Stimulated activated CD8-positive, alpha-beta memory T cell treated with anti-CD3 and anti-CD28 coated beads, Interleukin-4, amount 100 ng/mL, for 24 hours (primary cell): ENCODE data around the gene PPM1L.

Experiments
- DNase-seq: peaks from one replicate; pipeline ENCODE4 v3.0.0-alpha.2; 2020; ENCODE audit warnings: low read depth

PPM1L gene

DNA sequence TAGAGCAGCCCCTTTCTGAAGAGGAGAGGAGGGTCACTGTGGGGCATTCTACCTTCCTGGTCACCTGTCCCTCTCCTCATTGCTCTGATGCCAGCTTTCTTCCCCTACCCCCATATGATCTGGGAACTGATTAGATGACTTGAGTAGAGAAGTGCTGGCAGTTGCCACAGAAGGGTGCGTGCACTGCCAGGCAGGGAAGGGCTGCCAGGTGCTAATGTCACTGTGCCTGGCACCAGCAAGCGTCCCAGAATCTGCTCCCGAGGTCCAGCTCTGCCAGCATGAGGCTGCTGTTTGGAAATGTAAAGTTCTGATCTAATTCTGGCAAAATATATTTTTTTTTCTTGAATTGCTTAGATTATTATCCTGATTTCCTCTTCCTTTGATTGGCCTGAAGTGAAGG, 52.8 kb downstream of the PPM1L start:
- DNase-seq, result no peak

DNA sequence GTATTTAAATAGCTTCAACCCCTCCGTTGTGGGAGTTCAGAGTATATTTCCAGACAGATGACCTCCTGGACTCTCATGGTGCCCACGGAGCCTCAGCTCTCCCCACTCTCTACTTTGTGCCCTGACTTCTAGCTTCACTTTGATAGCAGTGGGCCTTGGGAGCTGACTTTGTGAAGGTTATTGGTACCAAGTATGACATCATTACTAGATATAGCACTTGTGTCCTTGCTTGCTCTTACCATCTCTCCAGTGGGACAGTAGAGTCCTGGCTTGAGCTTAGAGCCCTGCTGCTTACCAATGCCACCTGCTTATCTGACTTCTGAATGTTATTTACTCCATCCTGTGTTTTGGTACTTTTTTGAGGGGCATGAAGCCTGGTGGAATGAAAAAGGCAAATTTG, 53.4 kb downstream of the PPM1L start:
- no peak for DNase-seq

DNA sequence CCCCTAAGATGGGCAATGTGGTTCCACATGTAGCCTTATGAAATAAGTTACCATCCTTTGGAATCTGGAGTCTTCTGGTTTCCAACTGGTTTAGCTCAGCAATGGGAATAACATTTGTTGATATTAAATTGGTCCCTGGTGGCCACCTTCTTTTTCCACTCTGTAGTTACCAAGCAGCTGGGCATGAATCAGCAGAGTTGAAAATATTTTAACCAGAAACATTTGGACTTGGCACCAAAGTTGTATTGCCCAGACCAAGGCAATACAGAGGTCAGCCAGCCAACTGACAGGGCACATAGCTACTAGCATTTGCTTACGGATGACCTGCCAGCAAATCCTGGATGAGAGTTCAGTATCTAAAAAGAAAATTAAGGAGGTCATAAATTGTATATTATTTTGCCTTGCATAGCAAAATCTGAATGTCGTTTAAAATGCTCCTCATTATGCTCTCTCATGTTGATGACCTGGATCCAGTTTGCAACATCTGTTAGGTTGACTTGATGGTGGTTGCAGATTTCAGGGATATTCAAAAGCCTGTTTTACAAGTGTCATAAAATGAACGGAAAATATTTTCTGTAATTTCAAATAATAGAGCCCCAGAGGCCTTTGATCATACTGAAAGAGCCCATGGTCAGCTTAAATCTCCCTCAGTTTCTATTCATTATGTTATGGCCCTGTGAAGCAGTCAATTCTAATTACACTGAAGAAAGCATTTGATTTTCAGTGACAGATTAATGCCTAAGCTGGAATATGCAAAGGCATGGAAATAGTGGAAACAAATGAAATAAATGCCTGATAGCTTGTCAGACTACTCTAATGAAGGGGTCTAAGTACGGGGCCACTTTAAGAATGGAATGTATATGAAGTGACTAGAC, 54.6 kb downstream of the PPM1L start:
- no peak for DNase-seq

DNA sequence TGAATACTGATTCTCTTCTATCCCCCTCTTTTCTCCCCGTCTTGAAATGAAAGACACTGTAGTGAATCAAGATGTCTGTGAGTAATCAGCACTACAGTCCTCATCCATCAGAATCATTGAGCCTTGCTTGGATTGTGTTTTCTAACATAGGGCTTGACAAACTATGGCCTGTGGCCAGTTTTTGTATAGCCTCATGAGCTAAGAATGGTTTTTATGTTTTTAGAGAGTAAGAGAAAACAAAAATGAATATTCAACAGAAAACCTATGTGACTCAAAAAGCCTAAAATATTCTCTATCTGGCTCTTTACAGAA, 55.2 kb downstream of the PPM1L start:
- DNase-seq, result no peak

DNA sequence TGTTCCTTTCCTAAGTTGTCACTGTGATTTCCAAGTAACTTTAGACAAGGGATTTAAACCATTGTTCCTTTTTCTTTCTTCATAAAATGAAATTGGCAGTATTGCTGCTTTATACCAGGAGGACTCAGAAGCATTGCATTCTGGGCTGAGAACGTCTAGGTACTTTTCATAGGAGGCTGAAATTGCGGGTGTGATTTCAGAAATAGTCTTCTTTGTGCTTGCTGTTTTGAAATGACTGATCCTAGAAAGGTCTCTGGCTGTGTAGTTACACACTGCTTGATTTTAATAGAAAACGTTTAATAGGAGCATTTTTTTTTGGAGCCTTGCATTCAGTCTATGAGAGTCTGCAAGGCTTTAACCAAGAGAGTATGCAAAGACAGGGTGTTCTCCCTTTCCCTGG, 56.3 kb downstream of the PPM1L start:
- no peak for DNase-seq

DNA sequence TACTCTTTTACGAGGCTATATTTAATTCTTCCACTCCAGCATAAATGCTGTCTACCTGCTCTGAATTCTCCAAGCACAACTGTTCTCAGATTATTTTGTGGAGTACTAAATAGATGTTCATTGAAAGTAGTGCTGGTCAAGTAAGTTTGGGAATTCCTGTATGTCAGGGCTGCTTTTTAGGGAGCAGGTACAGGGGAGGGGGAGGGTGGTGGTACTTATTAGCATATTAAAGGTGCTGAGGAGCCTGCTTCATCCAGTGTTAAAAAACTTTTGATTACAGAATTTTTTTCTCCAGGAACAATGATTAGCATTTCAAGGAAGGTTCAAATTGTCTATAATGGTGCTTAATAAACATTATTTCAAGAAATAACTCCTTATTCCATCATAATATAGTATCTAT, 59.2 kb downstream of the PPM1L start:
- DNase-seq, result no peak

DNA sequence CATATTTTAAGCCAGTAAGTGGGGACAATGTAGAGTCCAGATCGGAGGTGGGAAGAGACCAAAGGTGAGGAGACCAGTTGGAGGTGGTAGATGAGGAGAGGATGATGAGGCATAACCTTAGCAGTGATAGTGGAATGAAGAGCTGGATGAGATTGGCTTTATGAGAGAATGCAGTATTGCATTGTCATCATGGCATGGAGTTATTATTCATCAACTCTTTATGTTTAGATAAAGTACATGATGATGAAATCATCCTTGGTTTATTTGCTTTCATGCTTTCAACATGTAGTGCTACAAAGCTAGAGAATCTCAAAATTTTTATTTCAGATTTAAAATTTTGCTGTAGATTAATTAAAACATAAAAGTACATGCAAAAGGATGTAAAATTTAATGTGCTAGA, 64.0 kb downstream of the PPM1L start:
- DNase-seq, result no peak

DNA sequence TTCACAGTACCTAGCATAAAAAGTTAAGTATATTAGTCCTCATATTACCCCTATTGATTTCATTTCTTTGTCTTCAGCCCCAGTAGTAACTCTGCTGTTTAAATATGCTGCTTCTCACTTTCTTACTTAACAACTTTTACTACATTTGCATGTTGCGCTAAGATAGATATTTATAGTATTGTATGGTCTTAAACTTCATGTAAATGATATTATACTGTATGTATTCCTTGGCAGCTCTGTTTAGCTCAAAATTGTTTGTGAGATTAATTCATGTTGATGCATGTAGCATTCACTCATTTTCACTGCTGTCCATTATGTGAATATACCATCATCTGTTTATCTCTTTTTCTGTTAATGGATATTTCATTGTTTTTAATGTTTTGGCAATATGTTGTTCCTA, 64.4 kb downstream of the PPM1L start:
- DNase-seq, result no peak

DNA sequence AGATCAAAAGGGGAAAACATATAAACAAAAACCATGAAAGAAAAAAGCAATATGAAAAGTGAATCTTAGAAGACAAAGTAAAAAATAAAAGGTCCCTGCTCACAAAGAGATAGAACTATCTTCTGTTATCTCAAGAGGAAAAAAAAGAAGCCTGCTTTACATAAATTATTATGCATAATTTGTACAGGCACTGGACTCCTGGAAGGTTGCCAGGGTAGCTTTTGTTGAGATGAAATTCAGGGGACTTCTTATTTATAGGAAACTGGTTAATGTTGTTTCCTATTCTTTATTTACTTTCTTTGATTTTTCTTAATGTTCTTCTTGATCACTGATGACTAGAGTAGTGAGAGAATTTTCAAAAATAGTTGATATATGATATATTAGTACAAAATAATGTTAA, 66.9 kb downstream of the PPM1L start:
- no peak for DNase-seq

DNA sequence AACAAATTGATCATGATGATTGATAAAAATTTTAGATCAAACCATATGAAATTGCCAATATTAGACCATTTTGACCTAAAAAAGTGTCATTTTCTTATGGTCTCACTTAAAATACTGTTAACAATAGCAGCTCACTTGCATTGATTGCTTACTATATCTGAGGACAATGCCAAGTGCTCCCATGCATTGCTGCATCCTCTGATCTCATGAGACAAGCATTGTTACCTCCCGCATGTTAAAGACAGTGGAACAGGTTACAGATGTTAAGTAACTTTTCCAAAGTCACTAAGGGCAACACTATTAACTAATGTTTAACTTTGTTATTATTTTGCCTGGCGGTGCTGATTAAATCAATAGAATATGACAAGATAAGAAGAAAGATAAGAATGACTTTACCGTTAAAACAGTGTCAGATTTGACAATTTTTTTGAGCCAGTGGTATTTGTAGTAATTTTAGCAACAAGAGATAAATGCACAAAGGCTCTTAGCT, 69.3 kb downstream of the PPM1L start:
- no peak for DNase-seq

DNA sequence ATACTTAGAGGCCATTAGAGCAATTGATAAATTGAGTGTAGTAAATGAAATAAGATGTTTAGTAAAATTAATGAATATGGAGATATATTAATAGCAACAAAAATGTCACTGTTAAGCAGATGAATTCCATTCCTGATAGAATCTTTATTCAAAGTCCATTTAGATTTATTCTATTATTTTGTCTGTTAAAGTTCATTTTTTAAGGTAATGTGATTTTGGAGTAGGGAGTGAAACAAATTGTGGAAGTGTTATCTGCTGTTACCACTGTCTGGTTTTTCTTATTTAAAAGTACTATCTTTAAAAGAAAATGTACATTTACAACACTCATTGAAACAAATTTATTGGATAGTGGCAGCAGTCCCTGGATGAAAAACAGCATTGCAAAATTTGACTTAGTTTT, 70.4 kb downstream of the PPM1L start:
- no peak for DNase-seq

DNA sequence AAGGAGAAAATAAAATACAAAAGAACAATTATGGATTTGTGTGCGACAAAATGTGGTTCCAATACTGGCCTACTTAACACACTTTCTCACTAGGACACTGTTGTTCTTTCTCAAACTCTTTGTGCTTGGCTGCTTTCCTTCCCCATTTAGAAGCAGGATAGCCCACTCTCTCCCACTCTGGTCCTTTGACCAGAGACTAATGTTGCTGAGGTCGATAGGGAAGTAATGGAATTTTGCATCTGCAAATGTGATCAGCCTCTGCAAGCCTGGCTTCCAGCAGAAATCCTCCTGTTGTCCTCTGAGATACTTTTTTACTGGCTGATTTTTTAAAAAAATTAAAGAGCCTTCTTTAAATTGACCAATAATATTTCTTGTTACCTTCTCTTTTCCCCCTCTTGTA, 71.0 kb downstream of the PPM1L start:
- DNase-seq, result no peak

DNA sequence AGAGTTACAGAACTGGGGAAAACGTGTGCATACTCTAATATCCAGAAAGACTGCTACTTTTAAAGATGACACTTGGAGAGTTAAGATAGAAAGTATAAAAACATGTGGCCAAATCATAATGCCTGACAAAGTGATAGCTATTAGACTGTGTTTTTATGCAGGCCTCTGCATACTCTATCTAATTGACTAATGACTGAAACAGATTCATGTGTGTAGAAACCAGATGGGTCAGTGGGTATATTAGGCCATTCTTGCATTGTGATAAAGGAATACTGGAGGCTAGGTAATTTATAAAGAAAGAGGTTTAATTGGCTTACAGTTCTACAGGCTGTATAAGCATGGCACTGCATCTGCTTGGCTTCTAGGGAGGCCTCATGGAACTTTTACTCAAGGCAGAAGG, 71.5 kb downstream of the PPM1L start:
- no peak for DNase-seq

DNA sequence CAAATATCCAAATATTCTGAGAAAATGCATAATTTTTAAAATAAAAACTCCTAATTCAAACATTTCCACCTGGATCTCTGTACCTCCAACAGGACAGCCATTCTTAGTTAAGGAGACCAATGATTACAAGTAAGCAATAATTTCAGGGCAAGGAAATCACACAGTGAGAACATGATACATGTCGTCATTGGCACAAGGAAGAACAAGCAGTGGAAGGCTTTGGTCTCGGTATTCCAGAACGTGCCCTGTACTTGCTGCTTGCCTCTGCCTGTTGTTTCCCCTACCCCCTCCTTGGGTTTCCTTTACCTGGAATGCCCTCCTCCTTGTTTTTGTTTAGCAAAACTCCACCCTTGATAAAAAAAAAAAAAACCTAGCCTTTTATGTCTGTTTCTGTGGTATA, 72.8 kb downstream of the PPM1L start:
- no peak for DNase-seq

DNA sequence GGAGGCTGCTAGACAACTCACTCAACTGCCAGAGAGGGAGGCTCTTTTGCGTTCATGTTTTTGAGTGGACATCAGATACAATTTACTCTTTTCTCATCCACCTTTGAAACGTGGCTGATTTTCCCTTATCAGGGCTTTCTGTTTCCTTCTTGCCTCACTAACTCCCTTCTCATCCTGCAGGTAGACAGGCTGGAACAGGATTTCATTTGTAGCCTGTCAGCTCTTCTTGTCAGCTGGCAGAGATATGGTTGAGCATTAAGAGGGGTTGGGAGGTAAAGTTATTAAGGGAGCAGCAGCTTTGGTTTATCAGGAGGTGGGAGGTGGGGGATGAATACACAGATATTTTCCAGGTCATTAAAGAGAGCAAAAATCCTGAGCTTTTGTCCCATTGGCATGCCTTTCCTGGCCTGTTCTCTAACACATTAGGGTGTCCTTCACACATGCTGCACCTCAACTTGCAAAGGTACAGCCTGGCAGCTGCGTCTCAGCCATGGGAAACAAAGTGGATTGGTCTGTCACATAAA, 73.5 kb downstream of the PPM1L start:
- no peak for DNase-seq

DNA sequence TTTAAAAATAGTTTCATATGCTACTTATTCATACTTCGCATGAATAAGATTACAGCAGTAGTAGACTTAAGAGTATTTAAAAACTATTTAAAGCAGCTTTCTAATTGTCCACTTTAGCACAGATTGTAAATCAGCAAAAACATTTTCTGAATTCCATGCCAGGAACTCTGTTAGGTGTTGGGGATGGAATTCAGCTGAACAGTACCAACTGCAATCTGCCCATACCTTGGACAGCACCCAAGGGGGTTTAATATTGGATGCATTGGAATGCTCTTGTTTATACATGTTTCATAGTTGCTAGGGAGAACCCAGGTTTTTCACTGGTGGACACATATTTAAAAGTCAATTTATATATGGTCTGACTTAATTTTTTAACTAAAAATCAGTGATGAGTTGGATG, 74.8 kb downstream of the PPM1L start:
- no peak for DNase-seq

DNA sequence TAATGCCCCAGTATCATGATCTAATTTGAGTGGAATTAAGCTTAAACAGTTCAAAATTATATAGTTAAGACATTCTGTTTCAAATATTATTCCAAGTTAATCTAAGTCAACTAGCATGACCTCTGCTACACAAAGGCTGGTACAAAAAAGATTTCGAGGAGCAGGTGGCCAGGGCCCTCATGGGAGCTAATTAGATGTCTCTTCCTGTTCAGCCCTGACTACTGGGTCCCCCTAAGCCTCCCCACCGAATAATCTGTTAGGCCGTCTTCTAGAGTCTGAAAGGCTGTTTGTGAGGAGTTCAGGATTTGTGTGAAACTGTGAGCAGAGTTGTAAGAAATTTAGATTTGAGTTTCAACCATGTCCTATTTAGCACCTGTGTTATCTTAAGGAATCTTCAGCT, 75.4 kb downstream of the PPM1L start:
- no peak for DNase-seq

DNA sequence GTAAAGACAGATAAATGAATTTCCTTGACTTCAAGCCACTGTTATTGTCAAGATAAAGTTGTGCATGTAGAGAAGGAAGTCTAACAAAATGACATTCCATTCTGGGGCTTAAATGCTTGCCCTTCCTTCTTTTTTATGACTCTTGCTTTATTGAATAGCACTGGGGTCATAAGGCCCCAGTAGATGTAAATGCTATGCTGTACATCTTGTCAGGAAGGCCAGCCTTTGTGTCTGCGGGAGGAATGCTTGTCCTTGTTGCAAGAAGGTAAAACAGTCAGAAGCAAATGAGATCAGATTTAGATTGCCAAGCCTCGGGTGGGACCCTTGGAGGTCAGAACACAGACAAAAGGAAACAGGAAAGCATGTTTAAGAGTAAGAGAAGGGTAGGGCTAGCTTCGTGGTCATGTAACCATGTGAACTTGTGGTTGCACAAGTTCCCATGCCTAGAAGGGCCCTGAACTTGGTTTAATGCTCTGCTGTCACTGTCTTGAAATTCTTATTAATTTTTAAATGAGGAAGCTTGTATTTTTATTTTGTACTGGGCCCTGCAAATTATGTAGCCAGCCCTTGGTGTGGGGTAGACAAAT, 81.5 kb downstream of the PPM1L start:
- no peak for DNase-seq

DNA sequence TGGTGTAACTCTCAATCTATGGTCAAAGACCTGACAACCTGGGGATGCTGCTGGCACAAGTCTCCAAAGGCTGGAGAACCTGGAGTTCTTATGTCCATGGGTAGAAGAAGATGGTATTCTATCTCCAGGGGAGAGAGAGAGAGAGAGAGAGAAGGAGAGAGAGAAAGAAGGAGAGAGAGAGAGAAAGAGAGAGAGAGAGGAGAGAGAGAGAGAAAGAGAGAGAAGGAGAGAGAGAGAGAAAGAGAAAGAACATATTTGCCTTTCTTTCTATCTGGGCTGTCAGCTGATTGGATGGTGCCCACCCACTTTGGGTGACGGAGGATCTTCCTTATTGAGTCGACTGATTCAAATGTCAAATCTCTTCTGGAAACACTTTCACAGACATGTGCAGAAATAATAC, 84.6 kb downstream of the PPM1L start:
- no peak for DNase-seq

DNA sequence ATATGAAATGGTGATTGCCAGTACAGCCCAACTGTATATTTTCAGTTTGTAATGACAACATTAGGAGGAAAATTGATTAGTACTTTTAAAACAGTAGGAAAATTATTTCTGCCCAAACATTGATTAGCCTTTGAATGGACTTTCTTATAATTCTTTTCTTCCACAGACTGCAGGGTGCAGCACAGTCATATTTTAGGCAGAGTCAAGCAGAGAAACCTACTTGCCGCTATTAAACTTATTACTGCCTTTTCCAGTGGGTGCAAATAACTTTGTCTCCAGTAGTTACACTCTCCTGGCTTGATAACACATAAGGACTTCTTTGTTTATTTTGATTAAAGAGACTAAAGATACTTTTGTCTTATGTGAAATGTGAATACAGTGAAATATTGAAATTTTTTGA, 85.4 kb downstream of the PPM1L start:
- no peak for DNase-seq

DNA sequence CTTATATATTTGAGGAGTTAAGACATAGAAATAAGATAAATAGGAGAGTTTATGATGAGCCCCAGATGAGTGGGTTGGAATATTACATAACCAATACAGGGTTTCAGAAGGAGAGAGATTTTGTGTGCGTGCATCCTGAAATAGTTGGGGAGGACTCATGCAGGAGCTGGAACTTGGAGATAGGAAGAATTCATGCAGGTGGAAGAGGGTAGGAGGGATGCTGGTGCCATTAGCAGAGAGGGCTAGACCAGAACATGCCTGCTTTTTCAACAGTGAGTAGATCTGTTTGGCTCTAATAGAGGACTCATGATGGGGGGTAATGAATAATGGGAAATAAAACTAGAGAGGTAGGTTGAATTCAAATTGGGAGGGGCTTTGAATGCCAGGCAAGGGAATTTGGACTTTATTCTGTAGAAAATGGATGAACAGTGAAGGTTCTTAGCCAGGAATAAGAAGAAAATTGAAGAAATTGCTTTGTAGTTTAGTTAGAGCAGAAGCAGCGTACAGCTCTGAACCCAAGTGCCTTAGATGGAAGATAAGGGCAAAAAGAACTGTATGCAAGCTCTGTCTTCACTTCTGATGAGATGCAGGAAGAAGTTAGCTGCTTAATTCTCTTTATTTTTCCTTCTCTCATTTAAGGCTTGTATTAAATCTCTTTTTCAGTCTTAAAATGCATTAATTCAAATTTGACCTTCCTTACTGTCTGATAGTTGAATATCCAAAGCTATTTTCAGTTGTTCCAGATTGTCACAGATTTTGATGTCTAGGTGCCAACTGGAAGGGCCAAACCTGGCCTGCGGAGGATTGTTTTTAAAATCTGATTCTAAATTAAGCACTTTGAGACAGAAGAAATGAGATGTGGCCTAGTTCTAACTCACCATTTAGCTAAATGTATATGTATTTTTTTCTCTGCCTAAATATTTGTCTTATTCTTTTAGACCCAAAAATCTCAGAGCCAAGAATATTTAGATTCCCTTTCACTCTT, 86.3 kb downstream of the PPM1L start:
- DNase-seq, result no peak

DNA sequence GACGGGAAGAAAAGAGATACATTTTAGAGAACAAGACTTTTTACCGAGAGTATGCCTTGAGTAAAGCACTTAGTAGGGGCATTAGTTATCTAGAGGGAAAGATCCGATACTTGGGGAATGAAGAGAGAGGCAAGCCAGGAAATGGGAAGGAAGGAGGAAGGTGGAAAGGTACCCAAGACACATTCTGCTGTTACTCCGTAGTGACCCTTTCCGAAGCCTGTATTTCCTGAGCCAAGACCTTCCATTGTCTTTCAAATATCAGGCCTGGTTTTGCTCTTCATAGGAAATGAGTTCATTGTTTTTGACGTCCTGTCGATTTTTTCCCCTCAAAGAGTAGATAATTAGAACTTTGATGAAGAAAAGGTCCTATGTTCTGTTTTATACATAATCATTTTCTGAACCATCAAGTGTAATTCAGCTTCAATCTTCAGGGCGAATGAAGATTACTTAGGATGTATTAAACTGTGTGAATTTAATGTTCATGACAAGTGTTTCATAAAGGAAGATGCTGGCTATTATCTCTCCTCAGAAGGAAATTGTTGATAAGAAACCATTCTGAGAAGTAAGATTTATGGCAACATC, 95.7 kb downstream of the PPM1L start:
- no peak for DNase-seq
